Transverse colon (tissue), 4 donors: ENCODE data around the gene ADAMTS16. TPM values are rescaled to one million over a fixed set of nuclear protein-coding genes. Genes with fewer than 3 reads are reported as not detected.

Experiments used
- DNase-seq: peaks from one replicate; pipeline ENCODE4 v3.0.0-alpha.2; 2019
- H3K27ac ChIP-seq, 4 donors: fragments of 200-600 bp; sonication (generic); 2 replicates each; pipeline ENCODE4 v1.5.1; 2016 to 2018; ENCODE audit warnings: inconsistent platforms in 4 of 4
- H3K27me3 ChIP-seq: fragments of 200-600 bp; sonication (generic); 2 replicates; pipeline ENCODE4 v1.5.1; 2017; ENCODE audit warnings: inconsistent platforms
- H3K36me3 ChIP-seq, 4 donors: fragments of 200-600 bp; sonication (generic); 2 replicates each; pipeline ENCODE4 v1.5.1; 2017 to 2019; ENCODE audit warnings: inconsistent platforms in 4 of 4
- H3K4me1 ChIP-seq, 4 donors: fragments of 200-600 bp; sonication (generic); 2 replicates each; pipeline ENCODE4 v1.5.1; 2017 to 2020; ENCODE audit warnings: inconsistent platforms in 4 of 4
- H3K4me3 ChIP-seq, 4 donors: fragments of 200-600 bp; sonication (generic); 1 replicate in 1 of 4; 2 replicates in 3 of 4; pipeline versions ENCODE4 v1.5.1 to v1.6.1; 2017 to 2019; ENCODE audit warnings: inconsistent platforms in 4 of 4
- H3K9me3 ChIP-seq, 2 donors: fragments of 200-600 bp; sonication (generic); 2 replicates each; pipeline ENCODE4 v1.5.1; 2017 to 2019; ENCODE audit warnings: inconsistent platforms in 2 of 2
- EP300 ChIP-seq: sonication (generic); formaldehyde crosslinking; IDR thresholded peaks from one replicate; pipeline ENCODE4 v1.6.1; 2017; ENCODE audit warnings: antibody characterized with exemption, low read depth
- POLR2A ChIP-seq: fragments of 450-650 bp; IDR thresholded peaks from one replicate; pipeline ENCODE4 v1.6.1; 2016; ENCODE audit warnings: antibody characterized with exemption, mild to moderate bottlenecking, moderate library complexity
- POLR2AphosphoS5 ChIP-seq, 3 donors: sonication (generic); formaldehyde crosslinking; IDR thresholded peaks; one replicate each; pipeline ENCODE4 v1.6.1; 2016; ENCODE audit warnings: antibody characterized with exemption in 3 of 3
- whole genome bisulfite sequencing, 2 donors: methylation state at CpG; one replicate each; pipeline ENCODE4 v1.1.5; 2018; ENCODE audit warnings: low coverage in 1 of 2; 5-methylcytosine and 5-hydroxymethylcytosine counted together
- in situ Hi-C, 4 donors: fragments of 200-750 bp; cut with MboI; loops; one replicate each; pipeline versions ENCODE4 v1.15.0 to v1.15.1; 2017; ENCODE audit warnings: low sequenced_read_pairs in 3 of 4, low pct_ligation_motif_present in 1 of 4, low pct_unique_long_range_greater_than_20kb in 1 of 4
- intact Hi-C: fragments of 100-400 bp; cut with DNase I; formaldehyde crosslinking; loops from one replicate; pipeline ENCODE4 v1.15.1; 2023; ENCODE audit warnings: low total_unique reads
- total RNA-seq, 4 donors: library from RNA; depleted of rRNA; stranded (reverse); fragments of >200 nt; gene quantifications; one replicate each; pipeline ENCODE4 v1.1.0, GENCODE V29; 2016
- TF ChIP-seq, protein P1 (sequence below), 5 experiments: fragments of 200-600 bp in 3 of 5; fragments of 450-650 bp in 2 of 5; sonication (generic) in 3 of 5; IDR thresholded peaks; 1 replicate in 2 of 5; 2 replicates in 3 of 5; pipeline ENCODE4 v1.5.1; 2016 to 2017; ENCODE audit warnings: antibody characterized with exemption in 5 of 5, inconsistent platforms in 3 of 5, mild to moderate bottlenecking in 2 of 5, moderate library complexity in 1 of 5

The ADAMTS16 gene
- total RNA-seq, 4 donors from 2014 or later: 0.68 to 4.4 TPM; not detected in 2

DNA sequence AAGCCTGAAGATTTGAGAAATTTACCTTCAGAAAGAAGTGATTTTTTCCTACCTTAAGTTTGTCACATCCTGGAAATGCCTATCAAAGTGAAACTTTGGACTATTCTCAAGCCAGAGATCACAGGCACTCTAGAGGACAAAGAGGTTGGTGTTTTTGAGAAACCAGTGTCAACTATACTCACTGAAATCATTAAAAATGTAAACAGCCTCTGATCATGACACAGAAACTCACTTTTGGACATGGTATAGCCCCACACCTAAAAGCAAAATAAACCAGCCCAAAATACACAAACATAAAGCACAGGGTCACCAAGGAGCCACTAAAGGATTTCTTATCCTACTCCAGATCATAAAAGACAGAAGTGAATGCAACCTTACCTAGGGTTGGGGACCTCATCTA, 216.6 kb downstream of the ADAMTS16 start:
- Histone ChIP-seq H3K27me3 (no peaks in the 10 kb centered on the region), H3K9me3 (no peaks in the 10 kb centered on the region), H3K4me1 (no peaks in the 10 kb centered on the region), H3K4me3 (no peak overlapping the region), H3K36me3 (no peaks in the 10 kb centered on the region), H3K27ac (no peak overlapping the region)
- in situ Hi-C loops: no loop called here
- TF ChIP-seq POLR2AphosphoS5 (IDR thresholded peaks at IDR 0.05) (no peak), EP300 (no peak), POLR2A (no peak)
- TF ChIP-seq, protein P1, sequence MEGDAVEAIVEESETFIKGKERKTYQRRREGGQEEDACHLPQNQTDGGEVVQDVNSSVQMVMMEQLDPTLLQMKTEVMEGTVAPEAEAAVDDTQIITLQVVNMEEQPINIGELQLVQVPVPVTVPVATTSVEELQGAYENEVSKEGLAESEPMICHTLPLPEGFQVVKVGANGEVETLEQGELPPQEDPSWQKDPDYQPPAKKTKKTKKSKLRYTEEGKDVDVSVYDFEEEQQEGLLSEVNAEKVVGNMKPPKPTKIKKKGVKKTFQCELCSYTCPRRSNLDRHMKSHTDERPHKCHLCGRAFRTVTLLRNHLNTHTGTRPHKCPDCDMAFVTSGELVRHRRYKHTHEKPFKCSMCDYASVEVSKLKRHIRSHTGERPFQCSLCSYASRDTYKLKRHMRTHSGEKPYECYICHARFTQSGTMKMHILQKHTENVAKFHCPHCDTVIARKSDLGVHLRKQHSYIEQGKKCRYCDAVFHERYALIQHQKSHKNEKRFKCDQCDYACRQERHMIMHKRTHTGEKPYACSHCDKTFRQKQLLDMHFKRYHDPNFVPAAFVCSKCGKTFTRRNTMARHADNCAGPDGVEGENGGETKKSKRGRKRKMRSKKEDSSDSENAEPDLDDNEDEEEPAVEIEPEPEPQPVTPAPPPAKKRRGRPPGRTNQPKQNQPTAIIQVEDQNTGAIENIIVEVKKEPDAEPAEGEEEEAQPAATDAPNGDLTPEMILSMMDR (IDR thresholded peaks at IDR 0.05): no peak
- no peak for DNase-seq
- intact Hi-C loops: no loop called here

DNA sequence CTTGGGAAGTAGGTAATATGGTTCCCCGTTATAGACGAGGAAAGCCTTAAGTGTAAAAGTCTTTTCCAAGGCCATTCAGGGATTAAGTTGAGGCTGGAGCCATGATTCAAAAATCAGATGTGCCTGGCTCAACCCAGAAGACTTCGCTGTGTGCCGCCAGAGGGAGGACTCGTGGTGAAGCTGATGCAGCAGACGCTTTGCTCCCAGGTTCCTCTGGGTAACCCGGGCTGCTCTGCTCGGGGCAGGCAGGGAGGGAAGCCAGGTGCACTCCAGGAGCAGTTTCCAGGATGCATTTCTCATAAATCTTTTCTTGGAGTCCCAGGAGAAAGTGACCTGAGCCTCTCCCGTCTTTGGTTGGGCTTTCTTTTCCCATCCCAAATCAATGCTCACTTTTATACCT, 219.5 kb downstream of the ADAMTS16 start:
- WGBS, 2 donors: 75 to 80% methylated on average over 1 to 9 of the region's 9 CpGs
- intact Hi-C loops: no loop called here
- Histone ChIP-seq H3K36me3 (no peaks in the 10 kb centered on the region), H3K27me3 (no peaks in the 10 kb centered on the region), H3K9me3 (no peaks in the 10 kb centered on the region), H3K27ac (no peak overlapping the region), H3K4me3 (no peak overlapping the region), H3K4me1 (no peaks in the 10 kb centered on the region)
- DNase-seq: no peak
- in situ Hi-C loops: no loop called here
- TF ChIP-seq EP300: no peak
- TF ChIP-seq, protein P1 (IDR thresholded peaks at IDR 0.05): no peak

DNA sequence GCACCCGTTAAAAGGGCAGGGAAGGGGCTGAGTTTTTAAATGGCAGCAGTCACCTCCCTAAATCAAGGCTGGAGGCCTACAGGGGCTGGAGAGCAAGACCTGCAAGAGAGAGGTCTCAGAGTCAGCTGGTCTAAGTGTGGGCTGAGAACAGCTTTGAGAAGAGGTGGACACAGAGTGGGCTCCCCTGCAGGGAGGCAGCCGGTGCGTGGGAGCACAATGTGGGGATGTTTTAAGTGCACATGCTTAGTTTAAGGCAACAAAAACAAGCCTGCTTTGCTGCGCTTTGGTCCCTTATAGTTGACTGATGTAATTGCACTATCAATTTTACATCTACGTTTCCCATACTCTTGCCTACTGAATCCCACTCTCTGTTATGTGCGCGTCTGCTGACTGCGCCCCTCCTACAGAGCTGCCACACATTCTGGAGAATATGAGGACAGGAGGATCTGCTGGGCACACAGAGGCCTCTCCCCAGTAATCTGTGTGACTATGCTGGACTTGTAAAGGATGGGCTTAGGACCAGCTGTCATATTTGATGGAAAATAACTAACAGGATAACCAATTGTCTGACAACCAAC, 220.3 kb downstream of the ADAMTS16 start:
- intact Hi-C loops (no loop called here), in situ Hi-C loops (no loop called here)
- DNase-seq: no peak
- Histone ChIP-seq H3K4me3 (no peak overlapping the region), H3K27ac (no peak overlapping the region), H3K36me3 (no peaks in the 10 kb centered on the region), H3K27me3 (no peaks in the 10 kb centered on the region), H3K4me1 (no peaks in the 10 kb centered on the region), H3K9me3 (no peaks in the 10 kb centered on the region)
- WGBS, 2 donors: 20 to 83% methylated on average over 1 to 8 of the region's 8 CpGs
- no peak for TF ChIP-seq EP300
- no peak for TF ChIP-seq POLR2A
- TF ChIP-seq, protein P1 (IDR thresholded peaks at IDR 0.05): no peak
- TF ChIP-seq POLR2AphosphoS5 (IDR thresholded peaks at IDR 0.05): no peak

DNA sequence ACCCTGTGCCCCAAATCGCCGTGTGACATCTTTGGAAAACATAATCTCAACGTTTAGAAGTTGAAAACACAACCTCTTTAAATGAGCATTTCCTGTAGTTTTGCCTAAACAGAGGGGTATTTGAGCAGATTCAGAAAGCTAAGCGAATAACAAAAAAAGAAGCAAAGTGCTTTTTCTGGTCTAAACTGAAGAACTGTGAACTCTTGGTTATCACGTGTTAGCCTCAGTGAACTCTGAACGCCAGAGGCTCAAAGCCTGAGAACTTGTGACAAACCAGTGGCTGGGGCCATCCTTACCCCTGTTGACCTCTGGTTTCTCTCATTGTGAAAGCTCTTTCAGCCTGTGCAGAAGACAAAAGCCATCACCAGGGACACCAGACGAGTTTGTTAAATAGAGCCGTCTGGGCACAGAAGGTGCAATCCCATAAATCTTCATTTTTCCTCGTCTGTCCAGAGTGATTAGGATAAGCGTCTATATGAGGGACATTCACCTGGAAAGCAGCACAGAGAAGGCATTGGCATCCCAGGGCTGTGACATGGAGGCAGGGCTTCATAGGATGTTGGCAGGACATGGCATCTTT, 220.9 kb downstream of the ADAMTS16 start:
- Histone ChIP-seq H3K4me1 (no peaks in the 10 kb centered on the region), H3K9me3 (no peaks in the 10 kb centered on the region), H3K27me3 (no peaks in the 10 kb centered on the region), H3K27ac (no peak overlapping the region), H3K36me3 (no peaks in the 10 kb centered on the region), H3K4me3 (no peak overlapping the region)
- intact Hi-C loops: no loop called here
- in situ Hi-C loops: no loop called here
- WGBS, 2 donors: 53 to 71% methylated on average over 6 to 10 of the region's 10 CpGs
- TF ChIP-seq POLR2AphosphoS5 (IDR thresholded peaks at IDR 0.05): no peak
- TF ChIP-seq EP300: no peak
- TF ChIP-seq, protein P1 (IDR thresholded peaks at IDR 0.05): no peak
- no peak for TF ChIP-seq POLR2A
- no peak for DNase-seq
